GM19023 (cell line): ENCODE data around the gene MECP2.
"Not testable (repeated sequence)": the region's sequence is repeated elsewhere in the genome, so short reads cannot be mapped to it uniquely, and the experiment has no call there.

Experiments
- ATAC-seq: cut with Tn5 transposase; IDR thresholded peaks from one replicate; pipeline ENCODE4 v1.9.1; 2021; ENCODE audit warnings: mild to moderate bottlenecking, moderate library complexity; ENCODE audit not compliant: unreplicated experiment

The MECP2 gene

GRCh38 chrX:154000051-154000450, 97.5 kb downstream of the MECP2 start:
- no peak for ATAC-seq

DNA sequence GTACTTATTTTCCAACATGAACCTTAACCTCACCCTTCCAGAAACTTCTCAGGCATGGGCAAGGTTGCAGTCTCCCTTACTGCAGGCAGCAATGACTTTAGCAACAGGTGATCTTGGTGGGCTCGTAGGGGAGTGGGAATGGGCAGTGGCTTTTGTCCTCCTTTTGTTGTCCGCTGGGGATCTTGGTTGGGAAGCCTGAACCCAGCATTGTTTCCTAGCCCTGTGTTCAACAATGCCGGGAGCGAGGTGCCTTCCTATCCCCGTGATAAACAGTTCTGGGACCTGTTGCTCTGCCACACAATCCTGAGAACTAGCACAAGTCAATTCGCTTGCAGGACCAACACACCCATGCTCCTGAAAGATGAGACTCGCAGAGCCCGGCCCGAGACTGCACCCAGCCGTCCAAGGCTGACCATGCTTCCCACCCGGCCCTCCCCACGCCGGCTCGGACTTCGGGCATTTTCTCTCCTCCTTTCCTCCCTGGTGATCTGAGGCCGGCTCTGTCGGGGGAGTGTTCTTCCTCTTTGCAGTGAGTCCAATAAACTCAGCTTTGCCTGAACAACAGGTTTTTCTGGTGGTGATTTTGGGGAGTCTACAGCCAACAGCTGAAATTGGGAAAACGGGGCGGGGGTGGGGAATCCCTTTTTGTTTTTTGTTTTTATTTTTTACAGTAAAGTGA, 98.0 kb downstream of the MECP2 start:
- ATAC-seq = no peak

DNA sequence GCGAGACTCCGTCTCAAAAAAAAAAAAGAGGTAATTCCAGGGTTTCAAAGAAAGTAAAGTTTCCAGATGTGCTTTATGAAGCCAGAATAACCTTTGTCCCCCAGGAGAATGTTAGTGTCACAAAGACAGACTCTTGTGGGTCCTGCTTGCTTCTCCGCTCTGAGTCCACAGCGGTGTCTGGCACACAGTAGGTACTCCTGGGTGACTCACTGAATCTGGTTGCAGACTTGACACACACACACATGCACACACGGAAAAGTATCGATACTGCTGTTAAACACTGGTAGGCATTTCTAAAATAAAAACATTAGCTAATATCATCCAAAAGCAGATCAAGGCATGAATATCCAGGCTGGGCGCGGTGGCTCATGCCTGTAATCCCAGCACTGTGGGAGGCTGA, 102.0 kb downstream of the MECP2 start:
- no peak for ATAC-seq

DNA sequence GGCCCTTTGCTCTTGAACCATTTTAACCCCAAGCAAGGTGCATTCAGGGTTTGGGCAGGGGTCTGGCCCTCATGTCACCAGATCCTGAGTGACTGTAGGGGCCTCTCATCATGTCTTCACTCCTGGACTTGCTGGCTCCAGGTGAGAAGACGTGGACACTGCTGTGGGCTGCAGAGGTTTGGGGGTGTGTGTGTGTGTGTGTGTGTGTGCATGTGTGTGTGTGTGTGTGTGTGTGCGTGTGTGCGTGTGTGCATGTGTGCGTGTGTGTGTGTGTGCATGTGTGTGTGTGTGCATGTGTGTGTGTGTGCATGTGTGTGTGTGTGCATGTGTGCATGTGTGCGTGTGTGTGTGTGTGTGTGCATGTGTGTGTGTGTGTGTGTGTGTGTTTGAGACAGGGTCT, 103.1 kb downstream of the MECP2 start:
- not testable (repeated sequence) for ATAC-seq

DNA sequence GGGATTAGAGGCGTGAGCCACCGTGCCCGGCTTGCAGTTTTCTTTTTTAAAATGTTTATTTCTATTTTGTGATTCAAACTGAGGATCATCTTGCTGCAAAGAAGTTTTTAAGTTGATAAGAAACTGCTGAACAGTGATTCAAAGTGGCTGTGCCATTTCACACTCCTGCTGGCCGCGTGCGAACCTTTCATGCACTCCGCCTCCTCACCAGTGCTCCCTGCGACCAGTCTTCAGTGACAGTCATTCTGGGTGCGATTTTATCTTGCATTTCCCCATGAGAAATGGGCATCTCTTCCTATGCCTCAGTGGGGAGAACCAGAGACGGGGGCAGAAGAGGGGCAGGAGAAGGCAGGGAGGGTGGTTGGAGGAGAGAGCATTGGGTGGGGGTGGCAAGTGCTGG, 103.5 kb downstream of the MECP2 start:
- no peak for ATAC-seq

DNA sequence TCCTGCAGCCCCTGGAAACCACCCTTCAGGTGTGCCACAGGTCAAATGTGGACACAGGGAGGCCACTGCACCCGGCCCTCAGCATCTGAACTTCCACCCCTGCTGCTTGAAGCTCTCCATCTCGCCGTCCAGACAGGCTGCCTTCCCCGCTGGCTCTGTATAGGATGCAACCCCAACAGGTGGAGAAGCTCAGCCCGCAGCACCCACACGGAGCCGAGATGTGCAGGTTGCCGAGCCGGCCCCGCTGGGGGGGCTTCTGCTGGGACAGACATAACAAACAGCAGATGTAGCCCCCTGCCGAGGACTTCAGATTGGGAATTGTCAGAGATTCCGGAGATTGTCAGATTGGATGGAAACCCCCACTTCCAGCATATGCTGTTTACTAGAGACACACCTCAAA, 104.4 kb downstream of the MECP2 start:
- ATAC-seq = no peak

GRCh38 chrX:153992180-153992579, 105.3 kb downstream of the MECP2 start:
- ATAC-seq = no peak

- ATAC-seq = no peak
Measured at GRCh38 chrX:153991013-153991580, 106.4 kb downstream of the MECP2 start.

- ATAC-seq = no peak
Measured at GRCh38 chrX:153989973-153990655, 107.4 kb downstream of the MECP2 start.

- no peak for ATAC-seq
Measured at GRCh38 chrX:153988493-153988892, 109.0 kb downstream of the MECP2 start.

- ATAC-seq = peak; percentile 36
Measured at GRCh38 chrX:153984351-153985178, 113.0 kb downstream of the MECP2 start.

GRCh38 chrX:153983321-153983801, 114.2 kb downstream of the MECP2 start:
- no peak for ATAC-seq

GRCh38 chrX:153981771-153982533, 115.6 kb downstream of the MECP2 start:
- ATAC-seq = no peak

GRCh38 chrX:153981231-153981630, 116.3 kb downstream of the MECP2 start:
- ATAC-seq = no peak

DNA sequence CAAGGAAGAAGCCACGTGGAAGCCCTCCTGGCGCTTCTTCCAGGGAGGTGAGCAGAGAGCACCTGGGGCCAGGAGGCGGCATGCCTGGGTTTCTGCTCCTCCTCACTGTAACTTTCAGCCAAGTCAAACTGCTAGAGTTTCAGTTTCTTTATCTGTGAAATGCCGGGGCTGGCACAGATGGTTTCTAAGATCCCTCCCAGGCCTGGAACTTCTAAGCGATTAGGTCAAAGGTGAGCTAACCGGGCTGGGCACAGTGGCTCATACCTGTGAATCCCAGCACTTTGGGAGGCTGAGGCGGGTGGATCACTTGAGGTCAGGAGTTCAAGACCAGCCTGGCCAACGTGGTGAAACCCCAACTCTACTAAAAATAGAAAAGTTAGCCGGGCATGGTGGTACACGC, 117.1 kb downstream of the MECP2 start:
- not testable (repeated sequence) for ATAC-seq

DNA sequence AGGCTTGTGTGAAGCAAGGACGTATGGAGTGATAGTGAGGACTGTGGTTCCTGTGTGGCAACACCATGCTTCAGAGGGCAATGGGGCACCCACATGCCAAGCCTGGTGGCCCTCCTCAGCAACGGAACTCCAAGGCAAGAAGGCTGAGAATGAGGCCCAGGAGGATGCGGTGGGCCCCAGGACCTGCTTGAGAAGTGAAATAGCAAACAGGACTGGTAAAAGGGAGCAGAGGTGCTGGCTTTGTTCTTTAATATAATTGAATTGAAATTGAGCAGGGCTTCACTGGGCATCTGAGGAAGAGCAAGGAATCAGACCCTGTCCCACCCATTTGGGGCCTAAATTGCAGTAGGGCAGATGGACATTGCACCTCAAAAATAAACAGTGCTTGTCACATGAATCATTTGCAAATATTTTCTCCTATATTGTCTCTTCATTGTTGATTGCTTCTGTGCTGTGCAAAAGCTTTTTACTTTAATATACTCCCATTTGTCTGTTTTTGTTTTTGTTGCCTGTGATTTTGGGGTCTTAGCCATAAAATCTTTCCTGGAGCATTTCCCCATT, 122.7 kb downstream of the MECP2 start:
- ATAC-seq = no peak

DNA sequence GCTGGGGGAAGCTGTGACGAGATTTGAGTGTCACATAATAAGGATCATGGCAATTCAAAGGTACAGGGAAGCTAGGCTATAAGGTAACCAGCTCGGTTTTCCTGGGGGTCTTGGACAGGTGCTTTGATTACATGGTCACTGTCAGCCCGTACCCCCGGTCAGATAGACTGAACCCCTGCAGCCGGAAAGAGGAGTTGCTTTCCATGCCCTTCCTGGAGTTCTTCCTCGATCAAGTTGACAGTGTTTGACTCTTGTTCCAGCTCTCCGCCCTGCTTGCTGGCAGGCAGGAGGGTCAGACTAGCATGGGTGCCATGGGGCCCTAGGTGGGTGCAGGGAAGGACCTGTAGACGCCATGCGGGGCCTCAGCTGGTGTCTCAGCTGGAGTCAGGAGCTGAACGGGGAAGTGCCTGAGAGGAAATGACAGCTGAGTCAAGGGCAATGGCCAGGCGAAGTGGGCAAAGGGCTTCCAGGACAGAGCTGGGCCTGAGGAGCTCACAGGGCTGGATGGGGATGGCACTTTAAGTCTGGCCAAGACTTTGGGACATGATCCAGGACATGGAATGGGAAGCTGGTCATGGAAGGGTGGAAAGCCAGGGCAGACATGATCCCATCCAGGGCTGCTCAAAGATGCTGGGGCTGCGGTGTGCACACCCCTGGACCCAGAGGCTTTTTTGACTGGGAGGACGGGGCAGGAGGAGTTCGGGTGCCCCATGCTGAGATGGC, 123.4 kb downstream of the MECP2 start:
- no peak for ATAC-seq

DNA sequence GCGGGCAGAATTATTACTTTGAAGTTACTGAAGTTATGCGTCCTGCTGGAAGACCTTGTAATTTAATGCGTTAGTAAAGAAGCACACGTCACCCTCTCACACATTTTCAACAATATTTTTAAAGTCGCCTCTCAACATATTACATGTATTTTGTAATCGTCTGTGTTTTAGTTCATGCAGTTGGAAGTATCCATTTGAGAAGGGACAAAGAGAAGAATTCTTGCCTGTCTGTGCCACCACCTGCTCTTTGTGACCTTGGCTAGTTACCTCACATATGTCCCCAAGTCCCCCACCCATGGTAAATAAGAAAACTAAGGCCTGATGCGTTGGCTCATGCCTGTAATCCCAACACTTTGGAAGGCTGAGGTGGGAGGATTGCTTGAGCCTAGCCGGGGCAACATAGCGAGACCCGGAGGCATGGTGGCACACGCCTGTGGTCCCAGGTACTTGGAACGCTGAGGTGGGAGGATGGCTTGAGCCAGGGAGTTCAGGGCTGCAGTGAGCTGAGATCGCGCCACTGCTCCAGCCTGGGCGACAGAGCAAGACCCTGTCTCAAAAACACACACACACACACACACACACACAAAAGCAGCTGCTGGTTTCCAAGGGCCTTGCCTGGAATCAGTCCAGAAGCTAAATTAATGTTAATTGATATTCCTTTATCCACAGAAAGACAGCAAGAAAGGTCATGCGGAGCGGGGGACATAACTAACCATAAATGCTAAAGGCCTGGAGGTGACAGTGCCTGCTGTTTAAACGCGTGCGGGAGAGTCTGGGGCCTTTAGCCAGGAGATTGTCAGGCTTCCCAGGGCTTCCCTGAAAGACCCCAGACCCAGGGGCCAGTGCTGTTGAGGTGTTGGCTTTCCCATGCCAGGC, 124.2 kb downstream of the MECP2 start:
- ATAC-seq = no peak
